Upper lobe of left lung (tissue), 4 donors: Measurements from ENCODE around the gene SIPA1.

ENCODE experiments used
- EP300 ChIP-seq, 4 donors: sonication (generic); formaldehyde crosslinking; IDR thresholded peaks; one replicate each; pipeline ENCODE4 v1.5.1; 2017; ENCODE audit warnings: antibody characterized with exemption in 4 of 4, control low read depth in 2 of 4
- POLR2AphosphoS5 ChIP-seq, 2 donors: sonication (generic); formaldehyde crosslinking; IDR thresholded peaks; one replicate each; pipeline ENCODE4 v1.5.1; 2017; ENCODE audit warnings: antibody characterized with exemption in 2 of 2
- TF ChIP-seq, protein P1 (sequence below), 6 experiments: fragments of 450-650 bp in 4 of 6; fragments of 200-600 bp in 2 of 6; sonication (generic) in 2 of 6; IDR thresholded peaks; one replicate each; pipeline ENCODE4 v1.5.1; 2016 to 2019; ENCODE audit warnings: antibody characterized with exemption in 6 of 6

DNA sequence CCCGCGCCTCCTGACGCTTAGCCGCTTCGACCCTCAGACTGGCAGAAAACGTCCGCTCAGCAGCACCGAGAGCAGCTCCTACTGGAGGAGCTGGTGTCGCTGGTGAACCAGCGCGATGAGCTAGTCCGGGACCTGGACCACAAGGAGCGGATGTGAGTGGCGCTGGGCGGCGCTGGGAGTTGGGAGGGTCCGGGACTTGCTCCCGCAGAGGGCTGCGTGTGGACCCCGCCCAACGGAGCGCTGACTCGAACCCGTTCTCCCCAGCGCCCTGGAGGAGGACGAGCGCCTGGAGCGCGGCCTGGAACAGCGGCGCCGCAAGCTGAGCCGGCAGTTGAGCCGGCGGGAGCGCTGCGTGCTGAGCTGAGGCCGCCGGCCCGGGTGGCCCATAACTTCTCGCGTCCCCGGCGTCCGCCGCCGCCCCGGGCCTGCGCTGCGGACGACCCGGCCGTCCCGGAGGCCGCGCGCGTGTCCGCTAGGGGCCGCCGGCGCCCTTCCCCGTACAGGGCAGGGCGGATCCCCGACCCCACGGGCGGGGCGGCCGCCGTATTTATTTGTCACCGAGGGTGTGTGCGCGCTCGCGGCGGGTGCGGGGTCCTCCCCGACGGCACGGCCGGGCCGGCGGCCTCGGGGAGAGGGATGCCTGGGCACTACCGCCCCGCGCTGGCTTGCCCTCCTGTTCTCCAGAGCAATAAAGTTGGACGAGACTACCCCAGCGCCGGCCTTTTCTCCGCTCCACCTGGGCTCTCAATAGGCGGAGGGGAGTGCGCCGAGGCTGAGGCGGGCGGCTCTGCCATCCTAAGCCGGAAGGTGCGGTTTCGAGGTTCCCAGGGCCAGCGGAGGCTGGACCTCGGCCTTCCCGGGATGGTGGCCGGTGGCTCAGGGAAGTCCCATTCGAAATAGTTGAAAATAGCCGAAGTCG is 45.7 kb upstream of the SIPA1 start:
- no peak for TF ChIP-seq EP300 (IDR thresholded peaks at IDR 0.05)
- TF ChIP-seq, protein P1, sequence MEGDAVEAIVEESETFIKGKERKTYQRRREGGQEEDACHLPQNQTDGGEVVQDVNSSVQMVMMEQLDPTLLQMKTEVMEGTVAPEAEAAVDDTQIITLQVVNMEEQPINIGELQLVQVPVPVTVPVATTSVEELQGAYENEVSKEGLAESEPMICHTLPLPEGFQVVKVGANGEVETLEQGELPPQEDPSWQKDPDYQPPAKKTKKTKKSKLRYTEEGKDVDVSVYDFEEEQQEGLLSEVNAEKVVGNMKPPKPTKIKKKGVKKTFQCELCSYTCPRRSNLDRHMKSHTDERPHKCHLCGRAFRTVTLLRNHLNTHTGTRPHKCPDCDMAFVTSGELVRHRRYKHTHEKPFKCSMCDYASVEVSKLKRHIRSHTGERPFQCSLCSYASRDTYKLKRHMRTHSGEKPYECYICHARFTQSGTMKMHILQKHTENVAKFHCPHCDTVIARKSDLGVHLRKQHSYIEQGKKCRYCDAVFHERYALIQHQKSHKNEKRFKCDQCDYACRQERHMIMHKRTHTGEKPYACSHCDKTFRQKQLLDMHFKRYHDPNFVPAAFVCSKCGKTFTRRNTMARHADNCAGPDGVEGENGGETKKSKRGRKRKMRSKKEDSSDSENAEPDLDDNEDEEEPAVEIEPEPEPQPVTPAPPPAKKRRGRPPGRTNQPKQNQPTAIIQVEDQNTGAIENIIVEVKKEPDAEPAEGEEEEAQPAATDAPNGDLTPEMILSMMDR (IDR thresholded peaks at IDR 0.05) = peak; percentile 16 to 62 (median 46)
- TF ChIP-seq POLR2AphosphoS5 (IDR thresholded peaks at IDR 0.05) = peak in 1 of 2 donors; percentile 21
